HepG2 (cell line): ENCODE measurements around the gene LIPN. TPM values are rescaled to one million over a fixed set of nuclear protein-coding genes. Genes with fewer than 3 reads are reported as not detected.

Experiments
- ATAC-seq: fragments of 200-7000 bp; cut with Tn5 transposase; 3 replicates; pipeline ENCODE4 v1.9.1; 2020; ENCODE audit warnings: mild to moderate bottlenecking, moderate library complexity
- BruUV-seq: library from RNA; stranded (reverse); fragments of 400-500 nt; replicated peaks from 2 replicates; lab custom pipeline; 2021; lab: Mats Ljungman, UMichigan
- CTCF ChIA-PET: fragments of 300-600 bp; formaldehyde crosslinking; extraction: SDS; loops from one replicate; lab custom pipeline; 2021; ENCODE audit warnings: low total read pairs, inconsistent platforms, low intra/inter-chr PET ratio; lab: Yijun Ruan, JAX
- POLR2A ChIA-PET: fragments of 350-600 bp; sonication (Branson Sonifier 250); formaldehyde crosslinking; loops from one replicate; lab custom pipeline; 2020; ENCODE audit warnings: antibody characterized with exemption, inconsistent platforms; lab: Yijun Ruan, JAX
- DNase-seq: peaks from one replicate; pipeline ENCODE4 v3.0.0-alpha.2; 2015; ENCODE audit warnings: low spot score
- FAIRE-seq: peaks from 3 replicates; lab custom pipeline; 2011; peaks lifted over from hg19 to GRCh38; lab: Jason Lieb, UNC
- H2AFZ ChIP-seq: one replicate; pipeline ENCODE4 v1.6.1; 2011; ENCODE audit warnings: low read length, inconsistent platforms
- H3K27ac ChIP-seq: fragments of 300-600 bp; 3 replicates; pipeline ENCODE4 v1.8.0; 2011; ENCODE audit warnings: mixed run types, mild to moderate bottlenecking, mixed read lengths, low read length, inconsistent platforms; ENCODE audit not compliant: insufficient read depth; ENCODE audit errors: extremely low read length
- H3K27me3 ChIP-seq, 2 experiments: fragments of 200-600 bp in 1 of 2; 2 replicates in 1 of 2; 3 replicates in 1 of 2; pipeline versions ENCODE4 v1.6.0 to v1.8.0; 2011; ENCODE audit warnings: low read length in 2 of 2, mild to moderate bottlenecking in 2 of 2, moderate library complexity in 2 of 2, inconsistent platforms in 1 of 2; ENCODE audit not compliant: insufficient read depth in 2 of 2, control insufficient read depth in 1 of 2
- H3K36me3 ChIP-seq, 2 experiments: fragments of 200-600 bp in 1 of 2; replicated peaks in 1 of 2; 2 replicates in 1 of 2; 3 replicates in 1 of 2; pipeline versions ENCODE4 v1.5.1 to v1.8.0; 2011; ENCODE audit warnings: low read length in 2 of 2, inconsistent platforms in 1 of 2; ENCODE audit not compliant: insufficient read depth in 2 of 2, control insufficient read depth in 1 of 2
- H3K4me1 ChIP-seq: 2 replicates; pipeline ENCODE4 v1.5.1; 2012; ENCODE audit warnings: low read length, inconsistent platforms; ENCODE audit not compliant: insufficient read depth
- H3K4me2 ChIP-seq: 2 replicates; pipeline ENCODE4 v1.6.0; 2011; ENCODE audit warnings: low read depth, low read length, inconsistent platforms
- H3K4me3 ChIP-seq, 3 experiments: fragments of 200-600 bp in 1 of 3; sonication (generic), shearing (Covaris generic) in 1 of 3; replicated peaks in 1 of 3; 2 replicates each; pipeline ENCODE4 v1.5.1; 2011 to 2016; ENCODE audit warnings: low read length in 3 of 3, inconsistent platforms in 2 of 3, low read depth in 2 of 3, mild to moderate bottlenecking in 2 of 3, control low read depth in 1 of 3, mixed read lengths in 1 of 3; ENCODE audit not compliant: insufficient read depth in 1 of 3
- H3K79me2 ChIP-seq: one replicate; pipeline ENCODE4 v1.6.1; 2011; ENCODE audit warnings: low read length, inconsistent platforms; ENCODE audit not compliant: insufficient read depth
- H3K9ac ChIP-seq: 2 replicates; pipeline ENCODE4 v1.6.0; 2011; ENCODE audit warnings: mild to moderate bottlenecking, low read depth, low read length, inconsistent platforms; ENCODE audit not compliant: insufficient read depth
- H3K9me3 ChIP-seq: 2 replicates; pipeline ENCODE4 v1.5.1; 2012; ENCODE audit warnings: mild to moderate bottlenecking, low read length
- H4K20me1 ChIP-seq: 2 replicates; pipeline ENCODE4 v1.6.0; 2011; ENCODE audit warnings: inconsistent platforms, mild to moderate bottlenecking, low read length, moderate library complexity; ENCODE audit not compliant: insufficient read depth
- KLF9 ChIP-seq: IDR thresholded peaks from 2 replicates; pipeline ENCODE4 v1.6.1; 2016; ENCODE audit warnings: low read depth
- MAFK ChIP-seq, 2 experiments: IDR thresholded peaks in 1 of 2; conservative IDR thresholded peaks in 1 of 2; 2 replicates each; pipeline ENCODE4 v1.6.1; 2011; ENCODE audit warnings: improper control_type of control experiment in 2 of 2, low read length in 2 of 2
- REPIN1 ChIP-seq: sonication (generic); formaldehyde crosslinking; IDR thresholded peaks from 2 replicates; pipeline ENCODE4 v1.8.0; 2022; ENCODE audit warnings: missing genetic modification reagents, low read depth, mild to moderate bottlenecking, borderline replicate concordance
- ZBTB2 ChIP-seq: sonication (generic); formaldehyde crosslinking; IDR thresholded peaks from 2 replicates; pipeline ENCODE4 v1.8.0; 2022; ENCODE audit warnings: low read depth, missing genetic modification reagents
- ZFP36L1 ChIP-seq: sonication (generic); formaldehyde crosslinking; IDR thresholded peaks from 2 replicates; pipeline ENCODE4 v1.8.0; 2022; ENCODE audit warnings: mild to moderate bottlenecking, missing genetic modification reagents, moderate library complexity
- ZFX ChIP-seq: sonication (generic); formaldehyde crosslinking; IDR thresholded peaks from 2 replicates; pipeline ENCODE4 v1.4.0; 2020; ENCODE audit warnings: mild to moderate bottlenecking, low read depth, missing genetic modification reagents, moderate library complexity
- ZNF672 ChIP-seq: sonication (generic); formaldehyde crosslinking; IDR thresholded peaks from 2 replicates; pipeline ENCODE4 v1.8.1; 2022; ENCODE audit warnings: missing genetic modification reagents
- ZNF839 ChIP-seq: sonication (generic); formaldehyde crosslinking; IDR thresholded peaks from 2 replicates; pipeline ENCODE4 v1.4.0; 2020; ENCODE audit warnings: missing genetic modification reagents, mild to moderate bottlenecking, borderline replicate concordance
- ZXDC ChIP-seq: sonication (generic); formaldehyde crosslinking; IDR thresholded peaks from 2 replicates; pipeline ENCODE4 v1.5.0; 2020; ENCODE audit warnings: mild to moderate bottlenecking, missing genetic modification reagents
- WGBS: methylation state at CpG from one replicate; pipeline ENCODE4 v1.1.6; 2017; ENCODE audit warnings: low lambda C conversion rate; 5-methylcytosine and 5-hydroxymethylcytosine counted together
- in situ Hi-C: cut with HindIII; loops from 2 replicates; pipeline ENCODE4 v1.10.0; 2017; ENCODE audit warnings: low pct_unique_long_range_greater_than_20kb; ENCODE audit not compliant: extremely low pct_ligation_motif_present
- intact Hi-C: fragments of 100-400 bp; cut with micrococcal nuclease; formaldehyde crosslinking; loops from one replicate; pipeline ENCODE4 v1.10.0; 2022; ENCODE audit not compliant: unreplicated experiment
- polyA plus RNA-seq, 8 experiments: library from polyadenylated mRNA; depleted of rRNA in 3 of 8; stranded (reverse) in 7 of 8; unstranded in 1 of 8; fragments of >200 nt; fragmentation: Illumina TruSeq in 4 of 8; extraction: Trizol in 4 of 8; gene quantifications; 2 replicates each; pipeline versions ENCODE4 v1.2.1 to v1.2.3, GENCODE V29; 2011 to 2016; ENCODE audit warnings: low read depth in 4 of 8, missing spikeins in 1 of 8, mixed read lengths in 1 of 8; ENCODE audit not compliant: insufficient read depth in 1 of 8
- total RNA-seq, 5 experiments: library from RNA; depleted of rRNA; stranded (reverse); fragments of >200 nt; fragmentation: Illumina TruSeq; extraction: Trizol; gene quantifications; 2 replicates each; pipeline ENCODE4 v1.2.3, GENCODE V29; 2016; ENCODE audit warnings: low read depth in 1 of 5

Gene LIPN
- total and polyA plus RNA-seq, 2 of the 13 experiments (the other 11 are each of a cell fraction or from before 2014, with no cell fraction given) = not detected

- TF ChIP-seq MAFK (conservative IDR thresholded peaks at IDR 0.05 in 1 of 2, IDR thresholded peaks at IDR 0.05 in 1 of 2; ENCODE audit: low read length in 2 of 2) (peak in 1 of 2 experiments; percentile 59; a peak in 2 of 4 replicates), KLF9 (CRISPR knock-in tag) (no peak), ZBTB2 (CRISPR knock-in tag) (no peak)
These were observed 53.4 kb downstream of the LIPN start (continued) for GRCh38 chr10:88813200-88813599.

- BruUV-seq = no TSS peak
- H3K4me1 ChIP-seq = no peaks in the 10 kb centered on the region
- ATAC-seq (no peak), FAIRE-seq (no peak), DNase-seq (no peak)
- H3K27ac ChIP-seq = no peak overlapping the region
- 0% methylated on average over 3 of the region's 3 CpGs for WGBS
- CTCF ChIA-PET = no interaction called here
- intact Hi-C loops (no loop called here), in situ Hi-C loops (no loop called here)
- no peaks in the 10 kb centered on the region for H3K36me3 ChIP-seq
- H3K79me2 ChIP-seq = no peaks in the 10 kb centered on the region
- H4K20me1 ChIP-seq = no peaks in the 10 kb centered on the region
- POLR2A ChIA-PET = no interaction called here
- H2AFZ ChIP-seq = no peak overlapping the region
- peaks cover 0 to 4% of the 10 kb centered on the region in 2 experiments; a peak in 1 of 5 replicates for H3K27me3 ChIP-seq
- H3K4me3 ChIP-seq = no peak overlapping the region
- H3K4me2 ChIP-seq = no peak overlapping the region
- no peak overlapping the region for H3K9ac ChIP-seq
- no peaks in the 10 kb centered on the region for H3K9me3 ChIP-seq
- no peak for TF ChIP-seq REPIN1 (CRISPR knock-in tag)
- TF ChIP-seq, all 625 proteins: peak for 0
These were observed 59.5 kb downstream of the LIPN start for GRCh38 chr10:88819290-88819689.

- no TSS peak for BruUV-seq
- ATAC-seq (no peak), DNase-seq (no peak), FAIRE-seq (no peak)
- H3K27ac ChIP-seq = no peak overlapping the region
- ChIA-PET POLR2A (no interaction called here), CTCF (no interaction called here)
- TF ChIP-seq ZNF839 (CRISPR knock-in tag) (no peak), ZFP36L1 (CRISPR knock-in tag) (no peak), ZXDC (CRISPR knock-in tag) (no peak), ZFX (no peak), ZNF672 (no peak)
- H3K36me3 ChIP-seq = no peaks in the 10 kb centered on the region
- H3K9ac ChIP-seq = no peak overlapping the region
- H3K27me3 ChIP-seq = peaks cover 0 to 4% of the 10 kb centered on the region in 2 experiments; a peak in 1 of 5 replicates
- H3K4me2 ChIP-seq = no peak overlapping the region
- H3K9me3 ChIP-seq = no peaks in the 10 kb centered on the region
- no peak overlapping the region for H2AFZ ChIP-seq
- intact Hi-C loops = no loop called here
- no peaks in the 10 kb centered on the region for H3K4me1 ChIP-seq
- no peak overlapping the region for H3K4me3 ChIP-seq
- H3K79me2 ChIP-seq = no peaks in the 10 kb centered on the region
- in situ Hi-C loops = no loop called here
- H4K20me1 ChIP-seq = no peaks in the 10 kb centered on the region
These were observed 61.1 kb downstream of the LIPN start for GRCh38 chr10:88820748-88821401.
